Activated CD4-positive, alpha-beta T cell treated with anti-CD3 and anti-CD28 coated beads for 24 hours (primary cell): ENCODE data around the gene RGL4.
"Not testable (repeated sequence)": the region's sequence is repeated elsewhere in the genome, so short reads cannot be mapped to it uniquely, and the experiment has no call there.

Source experiments
- DNase-seq, 2 donors: peaks; one replicate each; pipeline ENCODE4 v3.0.0-alpha.2; 2020; ENCODE audit warnings: low read depth in 2 of 2

RGL4 gene

DNA sequence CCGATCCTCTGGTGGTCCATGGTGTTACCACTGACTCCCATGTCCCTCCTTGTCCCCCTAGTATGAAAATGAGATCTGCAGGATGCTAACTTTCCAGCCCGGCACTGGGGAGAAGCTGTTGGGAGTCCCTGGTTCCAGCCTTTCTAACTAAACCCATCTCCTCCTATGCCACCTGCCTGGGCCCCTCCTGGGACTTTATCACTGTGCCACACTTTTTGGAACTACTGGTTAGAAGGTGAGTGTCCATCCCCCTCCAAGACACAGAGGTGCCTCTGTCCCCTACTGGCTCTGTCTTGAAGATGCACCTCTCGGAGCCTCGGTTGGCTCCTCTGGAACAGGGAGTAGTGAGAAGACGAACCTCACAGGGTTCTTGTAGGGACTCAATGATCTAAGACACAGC, at the start of gene RGL4:
RGL4 (plus strand) TSS at position 301 of the 400 bp plus-strand sequence. CDS start 1,018 bp downstream, outside the sequence.
- no peak for DNase-seq

- not testable (repeated sequence) for DNase-seq
These were observed 44.3 kb upstream of the RGL4 start for GRCh38 chr22:23646526-23646925.

DNA sequence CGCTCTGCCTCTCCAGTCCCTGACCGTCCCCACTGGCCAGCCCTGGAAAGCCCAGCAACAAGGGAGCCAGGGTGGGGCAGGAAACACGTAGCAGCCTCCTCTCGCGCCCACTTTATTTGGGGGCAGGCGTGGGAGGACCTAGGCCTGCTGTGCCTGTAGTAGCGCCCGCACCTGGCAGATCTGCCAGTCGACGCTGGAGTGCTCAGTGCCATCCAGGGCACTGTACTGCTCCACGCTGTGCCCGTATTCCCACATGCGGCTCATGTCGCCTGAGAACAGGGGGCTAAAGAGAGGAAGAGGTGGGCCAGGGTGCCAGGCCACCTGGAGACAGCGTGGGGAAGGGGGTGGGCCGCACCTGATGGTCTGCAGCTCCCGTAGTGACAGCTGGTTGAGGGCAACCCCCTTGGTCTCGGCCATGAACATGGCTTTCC, 41.7 kb upstream of the RGL4 start:
- no peak for DNase-seq

GRCh38 chr22:23651676-23652075, 39.1 kb upstream of the RGL4 start:
- no peak for DNase-seq

GRCh38 chr22:23652286-23652685, 38.5 kb upstream of the RGL4 start:
- no peak for DNase-seq

GRCh38 chr22:23652711-23653110, 38.1 kb upstream of the RGL4 start:
- no peak for DNase-seq

- no peak for DNase-seq
These were observed 34.8 kb upstream of the RGL4 start for GRCh38 chr22:23655891-23656475.

DNA sequence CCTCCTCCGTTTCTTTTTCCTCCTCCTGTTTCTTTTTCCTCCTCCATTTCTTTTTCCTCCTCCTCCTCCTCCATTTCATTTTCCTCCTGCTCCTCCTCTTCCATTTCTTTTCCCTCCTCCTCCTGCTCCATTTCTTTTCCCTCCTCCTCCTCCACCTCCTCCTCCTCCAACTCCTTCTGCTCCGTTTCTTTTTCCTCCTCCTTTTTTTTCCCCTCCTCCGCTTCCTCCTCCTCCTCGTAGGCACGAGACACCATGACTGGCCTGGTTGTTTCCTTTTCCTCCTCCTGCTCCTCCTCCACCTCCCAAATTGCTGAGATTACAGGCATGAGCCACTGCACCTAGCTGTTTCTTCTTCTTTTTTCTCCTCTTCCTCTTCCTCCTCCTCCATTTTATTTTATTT, 33.1 kb upstream of the RGL4 start:
- no peak for DNase-seq

GRCh38 chr22:23660381-23660780, 30.4 kb upstream of the RGL4 start:
- not testable (repeated sequence) for DNase-seq

- DNase-seq = no peak
These were observed 20.2 kb upstream of the RGL4 start for GRCh38 chr22:23670378-23671295.

DNA sequence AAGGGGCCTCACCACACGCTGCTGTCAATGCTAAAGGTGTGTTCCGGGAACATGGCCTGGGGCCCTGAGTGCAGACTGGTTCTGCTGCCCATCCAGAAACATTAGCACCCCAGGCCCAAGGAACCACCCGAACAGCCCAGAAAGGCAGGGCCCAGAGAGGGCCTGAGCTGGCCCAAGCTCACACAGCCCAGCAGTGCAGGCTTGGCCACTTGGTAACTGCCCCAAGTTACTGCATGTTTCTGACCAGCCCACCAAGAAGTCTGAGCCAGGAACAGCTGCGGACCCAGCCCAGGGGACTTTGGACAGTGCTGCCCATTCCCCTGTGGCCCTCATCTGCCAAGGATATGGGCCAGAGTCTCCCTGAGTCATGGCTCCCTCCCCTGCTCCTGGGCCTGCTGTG, 19.4 kb upstream of the RGL4 start:
- not testable (repeated sequence) for DNase-seq

DNA sequence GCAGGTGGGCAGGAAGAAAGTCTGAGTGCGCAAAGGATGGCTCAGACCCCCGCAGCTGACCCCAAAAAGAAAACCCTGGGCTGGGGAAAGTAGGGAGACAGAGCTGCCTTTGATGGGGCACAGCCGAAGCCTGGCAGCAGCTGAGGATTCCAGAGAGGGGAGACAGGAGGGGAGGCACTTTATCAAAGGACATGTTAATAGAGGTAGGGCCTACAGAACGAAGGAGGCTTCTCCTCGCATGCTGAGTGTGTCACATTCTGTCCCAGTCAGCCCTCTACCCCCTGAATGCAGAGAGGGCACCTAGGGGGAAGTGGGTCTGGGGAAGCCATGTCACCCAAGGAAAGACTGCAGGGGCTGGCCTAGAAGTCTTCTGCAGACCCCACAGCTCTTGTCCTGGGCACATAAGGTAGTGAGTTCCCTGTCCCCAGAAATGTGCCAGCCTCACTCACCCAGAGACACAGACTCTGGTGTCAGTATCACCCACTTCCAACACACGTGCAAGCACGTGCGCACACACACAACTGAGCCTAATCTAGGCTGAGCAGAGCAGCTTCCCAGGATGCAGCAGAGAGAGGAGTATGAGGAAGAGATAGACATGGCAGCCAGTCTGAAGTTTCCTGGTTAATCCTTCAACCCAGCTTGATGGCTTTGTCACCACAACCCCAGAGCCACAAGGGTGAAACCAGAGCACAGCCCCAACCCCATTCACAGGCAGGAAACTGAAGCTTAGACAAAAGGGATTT, 18.3 kb upstream of the RGL4 start:
- not testable (repeated sequence) for DNase-seq

DNA sequence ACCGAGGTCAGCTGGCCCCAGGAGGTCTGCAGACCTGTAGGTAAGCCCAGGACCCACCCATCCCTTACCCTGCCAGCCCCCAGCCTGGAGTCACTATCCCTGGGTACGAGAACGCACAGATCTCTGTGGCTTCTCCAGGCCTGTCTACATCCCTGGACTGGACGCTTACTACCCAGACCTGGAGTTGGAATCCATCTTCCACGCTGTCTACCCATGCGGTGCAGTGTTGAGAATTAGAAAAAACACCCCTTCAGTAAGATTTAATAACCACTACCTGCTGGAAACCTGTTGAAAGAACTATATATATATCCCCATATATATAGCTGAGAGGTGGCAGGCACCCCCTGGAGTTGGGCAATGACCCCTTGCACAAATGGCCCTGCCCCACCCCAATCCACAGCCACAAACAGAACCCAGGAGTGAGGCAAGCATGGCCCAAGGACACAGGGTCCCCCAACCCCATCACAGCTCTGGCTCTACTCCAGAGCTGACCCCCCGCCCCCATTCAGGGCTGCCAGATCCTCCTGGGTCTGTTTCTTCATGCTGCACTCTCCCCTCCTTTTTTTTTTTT, 17.7 kb upstream of the RGL4 start:
- no peak for DNase-seq

DNA sequence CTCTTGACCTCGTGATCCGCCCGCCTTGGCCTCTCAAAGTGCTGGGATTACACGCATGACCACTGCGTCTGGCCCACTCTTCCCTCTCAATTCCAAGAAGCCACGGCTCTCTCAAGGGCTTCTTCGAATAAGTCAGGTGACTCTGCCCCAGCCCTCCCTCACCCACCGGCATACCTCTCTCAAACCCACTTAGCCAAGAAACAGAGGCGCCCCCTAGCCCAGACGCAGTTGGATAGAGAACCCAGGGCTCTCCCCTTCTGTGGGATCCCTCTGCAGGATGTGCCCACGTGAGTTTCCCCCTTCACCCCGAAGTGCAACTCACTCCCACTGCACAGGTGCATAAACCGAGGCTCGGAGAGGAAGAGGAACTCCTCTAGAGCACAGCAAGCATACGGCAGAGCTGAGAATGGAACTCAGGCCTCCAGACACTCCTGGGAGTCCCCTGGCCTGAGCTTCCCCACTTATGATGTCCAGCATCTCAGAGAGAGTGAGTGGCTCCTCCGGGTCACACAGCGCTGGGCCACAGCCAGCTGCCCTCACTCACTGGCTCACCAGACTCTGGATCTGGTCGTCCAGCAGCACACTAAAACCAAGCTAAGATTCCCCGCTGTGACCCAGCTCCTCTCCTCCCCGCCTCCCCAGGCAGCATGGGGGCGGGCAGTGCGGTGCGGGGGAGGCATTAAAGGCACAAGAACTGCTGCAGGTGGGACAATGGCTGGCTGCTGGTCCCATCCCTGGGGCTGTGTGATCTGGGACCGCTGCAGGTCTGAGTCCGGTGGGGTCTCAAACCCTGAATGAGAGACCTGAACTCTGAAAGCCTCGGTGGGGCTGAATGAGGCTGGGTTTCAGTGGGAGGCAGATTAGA, 16.8 kb upstream of the RGL4 start:
- DNase-seq = no peak

GRCh38 chr22:23674886-23675501, 15.8 kb upstream of the RGL4 start:
- not testable (repeated sequence) for DNase-seq

DNA sequence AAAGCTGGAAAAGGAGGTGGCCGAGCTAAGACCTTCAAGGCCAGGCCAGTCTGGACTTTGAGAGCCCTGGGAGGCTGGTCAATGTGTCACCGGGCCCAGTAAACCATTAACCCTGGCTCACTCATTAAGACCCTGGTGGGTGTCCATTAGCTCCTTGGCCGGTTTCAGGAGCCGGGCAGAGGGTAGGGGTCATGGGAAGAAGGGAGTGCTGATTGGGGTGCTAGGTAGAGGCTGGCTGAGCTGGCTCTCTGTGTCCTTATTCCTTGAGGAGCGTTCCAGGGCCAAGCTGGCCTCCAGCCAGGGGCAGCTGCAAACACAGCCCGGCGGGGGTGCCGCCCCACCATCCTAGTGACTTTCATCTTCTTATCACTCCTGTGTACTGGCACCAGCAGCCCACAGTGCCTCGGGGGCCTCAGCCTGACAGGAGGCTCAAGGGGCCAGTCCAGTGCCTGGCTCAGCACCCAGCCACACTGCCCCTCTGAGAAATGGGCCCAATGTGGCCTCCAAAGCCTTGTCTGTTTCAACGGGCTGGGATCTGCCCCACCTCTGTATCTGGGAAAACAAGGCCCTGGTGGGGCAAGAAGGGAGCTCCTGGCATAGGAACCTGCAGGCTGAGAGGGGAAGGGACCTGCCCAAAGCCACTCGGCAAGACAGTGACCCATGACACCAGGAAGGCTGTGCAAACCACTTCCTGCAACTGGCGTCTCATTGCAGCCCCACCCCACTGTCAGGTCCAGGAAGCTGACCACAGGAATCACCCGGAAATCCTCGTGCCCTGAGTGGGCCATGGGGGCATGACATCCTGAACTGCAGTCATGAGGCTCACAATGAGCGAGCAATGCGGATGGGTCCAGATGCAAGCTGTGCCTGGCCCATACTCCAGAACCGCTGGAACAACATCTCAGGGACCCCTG, 15.1 kb upstream of the RGL4 start:
- no peak for DNase-seq

GRCh38 chr22:23676841-23677700, 13.7 kb upstream of the RGL4 start:
- not testable (repeated sequence) for DNase-seq

DNA sequence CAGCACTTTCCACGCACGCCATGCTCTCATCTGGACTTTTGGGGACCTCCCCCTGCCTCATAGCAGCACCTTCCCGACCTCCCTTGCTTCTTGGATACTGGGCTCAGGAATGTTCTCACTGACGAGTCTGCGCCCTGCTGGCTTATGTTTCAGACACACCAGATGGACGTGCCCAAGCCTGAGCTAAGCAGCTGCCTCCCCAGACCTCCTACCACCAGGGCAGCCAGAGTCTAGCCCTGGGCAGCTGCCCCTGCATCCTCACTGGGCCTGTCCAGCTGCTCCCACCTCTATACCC, 13.2 kb upstream of the RGL4 start:
- no peak for DNase-seq

DNA sequence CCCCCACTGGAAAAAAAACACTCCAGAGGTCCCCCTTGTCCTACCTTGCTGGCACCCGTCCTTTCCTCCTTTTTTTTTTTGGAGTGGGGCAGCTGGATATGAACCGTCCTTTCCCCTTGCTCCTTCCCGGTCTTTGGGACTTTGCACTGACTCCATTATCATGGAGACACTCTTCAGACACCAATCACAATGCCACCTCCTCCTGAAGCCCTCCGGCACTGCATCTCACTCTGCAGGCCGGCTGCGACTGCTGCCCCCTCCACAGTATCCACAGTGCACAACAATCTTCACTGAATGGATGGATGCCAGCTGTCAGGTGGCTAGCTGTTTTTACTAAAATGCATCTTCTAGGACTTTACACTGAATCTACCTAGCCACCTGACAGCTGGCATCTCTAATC, 12.7 kb upstream of the RGL4 start:
- no peak for DNase-seq
